ENCODE data around the gene NRARP.
A peak's percentile ranks its signal among the peaks of the same experiment; 100 is the strongest.

The NRARP gene

GRCh38 chr9:137256856-137257255 lies 45.2 kb downstream of the NRARP start:
- no peak for DNase-seq (ENCODE audit: low read depth)

- DNase-seq (ENCODE audit: low read depth), result no peak
These were observed 45.7 kb downstream of the NRARP start for GRCh38 chr9:137256362-137256761.

- DNase-seq (ENCODE audit: low read depth), result no peak
These were observed 46.5 kb downstream of the NRARP start for GRCh38 chr9:137255448-137256114.

GRCh38 chr9:137254624-137255447 lies 47.2 kb downstream of the NRARP start, which contains the start of gene NELFB:
TSS of gene NELFB (plus strand) at chr9:137255327.
- peak; percentile 91 for DNase-seq (ENCODE audit: low read depth)

GRCh38 chr9:137253717-137254623 lies 48.1 kb downstream of the NRARP start:
- no peak for DNase-seq (ENCODE audit: low read depth)

- DNase-seq (ENCODE audit: low read depth), result no peak
These were observed 49.2 kb downstream of the NRARP start for GRCh38 chr9:137252555-137253506.

GRCh38 chr9:137251490-137252268 lies 50.4 kb downstream of the NRARP start:
- DNase-seq (ENCODE audit: low read depth), result no peak

GRCh38 chr9:137251194-137251461 lies 50.9 kb downstream of the NRARP start, which contains the start of gene STPG3:
TSS of gene STPG3 (plus strand) at chr9:137251286. CDS start at chr9:137251287, 1 bp downstream.
- DNase-seq (ENCODE audit: low read depth), result no peak

GRCh38 chr9:137250329-137251193 lies 51.5 kb downstream of the NRARP start:
- no peak for DNase-seq (ENCODE audit: low read depth)
